HepG2 (cell line): ENCODE results near the gene CNDP1. TPM values are rescaled to one million over a fixed set of nuclear protein-coding genes. Genes with fewer than 3 reads are reported as not detected.

Experiments
- ATAC-seq: fragments of 200-7000 bp; cut with Tn5 transposase; 3 replicates; pipeline ENCODE4 v1.9.1; 2020; ENCODE audit warnings: mild to moderate bottlenecking, moderate library complexity
- BruUV-seq: library from RNA; stranded (reverse); fragments of 400-500 nt; replicated peaks from 2 replicates; lab custom pipeline; 2021; lab: Mats Ljungman, UMichigan
- CTCF ChIA-PET: fragments of 300-600 bp; formaldehyde crosslinking; extraction: SDS; loops from one replicate; lab custom pipeline; 2021; ENCODE audit warnings: low total read pairs, inconsistent platforms, low intra/inter-chr PET ratio; lab: Yijun Ruan, JAX
- POLR2A ChIA-PET: fragments of 350-600 bp; sonication (Branson Sonifier 250); formaldehyde crosslinking; loops from one replicate; lab custom pipeline; 2020; ENCODE audit warnings: antibody characterized with exemption, inconsistent platforms; lab: Yijun Ruan, JAX
- DNase-seq: peaks from one replicate; pipeline ENCODE4 v3.0.0-alpha.2; 2015; ENCODE audit warnings: low spot score
- FAIRE-seq: peaks from 3 replicates; lab custom pipeline; 2011; peaks lifted over from hg19 to GRCh38; lab: Jason Lieb, UNC
- H2AFZ ChIP-seq: one replicate; pipeline ENCODE4 v1.6.1; 2011; ENCODE audit warnings: low read length, inconsistent platforms
- H3K27ac ChIP-seq: fragments of 300-600 bp; 3 replicates; pipeline ENCODE4 v1.8.0; 2011; ENCODE audit warnings: mixed run types, mild to moderate bottlenecking, mixed read lengths, low read length, inconsistent platforms; ENCODE audit not compliant: insufficient read depth; ENCODE audit errors: extremely low read length
- H3K27me3 ChIP-seq, 2 experiments: fragments of 200-600 bp in 1 of 2; 2 replicates in 1 of 2; 3 replicates in 1 of 2; pipeline versions ENCODE4 v1.6.0 to v1.8.0; 2011; ENCODE audit warnings: low read length in 2 of 2, mild to moderate bottlenecking in 2 of 2, moderate library complexity in 2 of 2, inconsistent platforms in 1 of 2; ENCODE audit not compliant: insufficient read depth in 2 of 2, control insufficient read depth in 1 of 2
- H3K36me3 ChIP-seq, 2 experiments: fragments of 200-600 bp in 1 of 2; replicated peaks in 1 of 2; 2 replicates in 1 of 2; 3 replicates in 1 of 2; pipeline versions ENCODE4 v1.5.1 to v1.8.0; 2011; ENCODE audit warnings: low read length in 2 of 2, inconsistent platforms in 1 of 2; ENCODE audit not compliant: insufficient read depth in 2 of 2, control insufficient read depth in 1 of 2
- H3K4me1 ChIP-seq: 2 replicates; pipeline ENCODE4 v1.5.1; 2012; ENCODE audit warnings: low read length, inconsistent platforms; ENCODE audit not compliant: insufficient read depth
- H3K4me2 ChIP-seq: 2 replicates; pipeline ENCODE4 v1.6.0; 2011; ENCODE audit warnings: low read depth, low read length, inconsistent platforms
- H3K4me3 ChIP-seq, 3 experiments: fragments of 200-600 bp in 1 of 3; sonication (generic), shearing (Covaris generic) in 1 of 3; replicated peaks in 1 of 3; 2 replicates each; pipeline ENCODE4 v1.5.1; 2011 to 2016; ENCODE audit warnings: low read length in 3 of 3, inconsistent platforms in 2 of 3, low read depth in 2 of 3, mild to moderate bottlenecking in 2 of 3, control low read depth in 1 of 3, mixed read lengths in 1 of 3; ENCODE audit not compliant: insufficient read depth in 1 of 3
- H3K79me2 ChIP-seq: one replicate; pipeline ENCODE4 v1.6.1; 2011; ENCODE audit warnings: low read length, inconsistent platforms; ENCODE audit not compliant: insufficient read depth
- H3K9ac ChIP-seq: 2 replicates; pipeline ENCODE4 v1.6.0; 2011; ENCODE audit warnings: mild to moderate bottlenecking, low read depth, low read length, inconsistent platforms; ENCODE audit not compliant: insufficient read depth
- H3K9me3 ChIP-seq: 2 replicates; pipeline ENCODE4 v1.5.1; 2012; ENCODE audit warnings: mild to moderate bottlenecking, low read length
- H4K20me1 ChIP-seq: 2 replicates; pipeline ENCODE4 v1.6.0; 2011; ENCODE audit warnings: inconsistent platforms, mild to moderate bottlenecking, low read length, moderate library complexity; ENCODE audit not compliant: insufficient read depth
- CEBPB ChIP-seq: IDR thresholded peaks from 2 replicates; pipeline ENCODE4 v1.6.1; 2011; ENCODE audit warnings: low read depth, low read length, improper control_type of control experiment, borderline replicate concordance
- POLR2A ChIP-seq, 2 experiments: IDR thresholded peaks; 2 replicates each; pipeline ENCODE4 v1.6.1; 2011; ENCODE audit warnings: low read depth in 2 of 2, low read length in 2 of 2, mild to moderate bottlenecking in 1 of 2, moderate library complexity in 1 of 2; ENCODE audit not compliant: insufficient read depth in 1 of 2
- POLR2G ChIP-seq: fragments of 200-400 bp; formaldehyde crosslinking; IDR thresholded peaks from 2 replicates; pipeline ENCODE4 v1.6.1; 2018; ENCODE audit warnings: mild to moderate bottlenecking, low read depth, low read length, moderate library complexity
- ZNF563 ChIP-seq: sonication (generic); formaldehyde crosslinking; IDR thresholded peaks from 2 replicates; pipeline ENCODE4 v1.8.0; 2022; ENCODE audit warnings: mild to moderate bottlenecking, moderate library complexity, missing genetic modification reagents
- ZNF775 ChIP-seq: sonication (generic); formaldehyde crosslinking; IDR thresholded peaks from 2 replicates; pipeline ENCODE4 v1.4.0; 2020; ENCODE audit warnings: missing genetic modification reagents, mild to moderate bottlenecking, moderate library complexity, borderline replicate concordance
- WGBS: methylation state at CpG from one replicate; pipeline ENCODE4 v1.1.6; 2017; ENCODE audit warnings: low lambda C conversion rate; 5-methylcytosine and 5-hydroxymethylcytosine counted together
- in situ Hi-C: cut with HindIII; loops from 2 replicates; pipeline ENCODE4 v1.10.0; 2017; ENCODE audit warnings: low pct_unique_long_range_greater_than_20kb; ENCODE audit not compliant: extremely low pct_ligation_motif_present
- intact Hi-C: fragments of 100-400 bp; cut with micrococcal nuclease; formaldehyde crosslinking; loops from one replicate; pipeline ENCODE4 v1.10.0; 2022; ENCODE audit not compliant: unreplicated experiment
- polyA plus RNA-seq, 8 experiments: library from polyadenylated mRNA; depleted of rRNA in 3 of 8; stranded (reverse) in 7 of 8; unstranded in 1 of 8; fragments of >200 nt; fragmentation: Illumina TruSeq in 4 of 8; extraction: Trizol in 4 of 8; gene quantifications; 2 replicates each; pipeline versions ENCODE4 v1.2.1 to v1.2.3, GENCODE V29; 2011 to 2016; ENCODE audit warnings: low read depth in 4 of 8, missing spikeins in 1 of 8, mixed read lengths in 1 of 8; ENCODE audit not compliant: insufficient read depth in 1 of 8
- total RNA-seq, 5 experiments: library from RNA; depleted of rRNA; stranded (reverse); fragments of >200 nt; fragmentation: Illumina TruSeq; extraction: Trizol; gene quantifications; 2 replicates each; pipeline ENCODE4 v1.2.3, GENCODE V29; 2016; ENCODE audit warnings: low read depth in 1 of 5
- TF ChIP-seq, protein P1 (sequence below), 2 experiments: fragments of 450-650 bp in 1 of 2; sonication (generic) in 1 of 2; formaldehyde crosslinking; IDR thresholded peaks; 2 replicates each; pipeline versions ENCODE4 v1.5.0 to v1.8.0; 2020 to 2022; ENCODE audit warnings: mild to moderate bottlenecking in 1 of 2, missing genetic modification reagents in 1 of 2
- TF ChIP-seq, protein P2 (sequence below): sonication (generic); formaldehyde crosslinking; IDR thresholded peaks from 2 replicates; pipeline ENCODE4 v1.9.0; 2021; ENCODE audit warnings: mild to moderate bottlenecking, missing genetic modification reagents

Gene CNDP1
- total and polyA plus RNA-seq, 2 of the 13 experiments (the other 11 are each of a cell fraction or from before 2014, with no cell fraction given), result 0.01 TPM; not detected in 1

DNA sequence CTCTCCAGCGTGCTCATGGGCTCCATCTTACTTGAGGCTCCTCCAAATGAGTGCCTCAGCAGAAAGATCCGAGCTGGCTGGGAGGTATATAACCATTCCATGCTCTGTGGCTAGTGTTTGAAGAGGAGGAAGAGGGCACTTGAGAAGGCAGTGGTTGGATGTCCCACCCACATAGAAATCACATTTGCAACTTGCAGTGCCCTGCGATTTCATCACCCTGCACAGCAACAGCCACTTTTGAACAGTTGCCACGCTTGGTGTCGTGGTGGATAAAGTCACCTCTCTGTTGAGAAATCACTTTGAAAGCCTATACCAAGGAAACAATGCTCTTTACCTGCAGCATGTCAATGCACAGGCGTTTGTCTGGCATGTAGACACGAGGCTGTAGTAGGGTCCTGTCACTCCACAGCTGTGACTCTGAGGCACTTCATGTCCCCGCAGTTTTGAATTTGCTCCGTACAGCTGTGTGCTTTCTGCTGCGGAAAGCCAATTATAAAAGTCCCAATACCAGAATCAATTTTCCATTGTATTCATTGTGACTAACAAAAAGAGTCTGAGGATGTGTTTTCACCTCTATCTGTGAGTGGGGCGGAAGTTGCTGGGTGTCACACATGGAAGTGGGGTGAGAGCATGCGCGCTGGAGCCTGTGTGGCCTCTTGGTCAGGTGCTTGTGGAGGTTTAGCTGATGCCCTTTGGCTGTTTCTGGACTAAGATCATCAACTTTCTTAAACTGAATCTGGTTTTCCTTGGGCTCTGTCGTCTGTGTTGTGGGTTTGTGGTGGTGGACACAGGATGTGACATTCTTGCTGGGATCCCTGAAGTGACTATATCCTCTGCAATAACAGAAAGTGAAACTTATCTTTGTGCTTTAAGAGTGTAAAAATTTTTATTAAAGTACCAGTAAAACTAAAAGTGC is 35.3 kb upstream of the CNDP1 start:
- Histone ChIP-seq H3K4me3 (no peak overlapping the region), H3K27ac (no peak overlapping the region), H3K9ac (peak overlapping the region; percentile 13; the same call in 1 of the 2 replicates), H3K79me2 (peaks cover 32% of the 10 kb centered on the region), H3K27me3 (no peaks in the 10 kb centered on the region; a peak in 1 of 5 replicates), H3K4me2 (peak overlapping the region; percentile 5; the same call in 1 of the 2 replicates), H4K20me1 (peaks cover 4% of the 10 kb centered on the region; the same call in 1 of the 2 replicates)
- ChIA-PET POLR2A (no interaction called here), CTCF (no interaction called here)
- no TSS peak for BruUV-seq
- intact Hi-C loops (loop anchor here (5.0 kb wide), 2 partner anchors 98 to 352 kb away; partner anchors contain the start of genes FBXO15, TIMM21 and ZNF407), in situ Hi-C loops (loop anchor here (5.0 to 25.0 kb wide), 2 partner anchors 43 to 312 kb away; no protein-coding TSS in a partner anchor)
- 90% methylated on average over 14 of the region's 14 CpGs for WGBS
- DNase-seq, result no peak
- TF ChIP-seq POLR2G (0 out of 2 replicates have a peak, but pooled peaks have one; percentile 18), ZNF563 (CRISPR knock-in tag) (no peak), CEBPB (peak; percentile 28; the same call in 1 of the 2 replicates), ZNF775 (no peak), POLR2A (IDR thresholded peaks at IDR 0.05; ENCODE audit: insufficient read depth in 1 of 2, low read depth in 2 of 2, low read length in 2 of 2) (peak in 1 of 2 experiments; percentile 25; a peak in 1 of 4 replicates)
- TF ChIP-seq, protein P1, sequence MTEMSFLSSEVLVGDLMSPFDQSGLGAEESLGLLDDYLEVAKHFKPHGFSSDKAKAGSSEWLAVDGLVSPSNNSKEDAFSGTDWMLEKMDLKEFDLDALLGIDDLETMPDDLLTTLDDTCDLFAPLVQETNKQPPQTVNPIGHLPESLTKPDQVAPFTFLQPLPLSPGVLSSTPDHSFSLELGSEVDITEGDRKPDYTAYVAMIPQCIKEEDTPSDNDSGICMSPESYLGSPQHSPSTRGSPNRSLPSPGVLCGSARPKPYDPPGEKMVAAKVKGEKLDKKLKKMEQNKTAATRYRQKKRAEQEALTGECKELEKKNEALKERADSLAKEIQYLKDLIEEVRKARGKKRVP (CRISPR knock-in tag; IDR thresholded peaks at IDR 0.05), result peak in 1 of 2 experiments; percentile 18; a peak in 1 of 4 replicates
- TF ChIP-seq, protein P2, sequence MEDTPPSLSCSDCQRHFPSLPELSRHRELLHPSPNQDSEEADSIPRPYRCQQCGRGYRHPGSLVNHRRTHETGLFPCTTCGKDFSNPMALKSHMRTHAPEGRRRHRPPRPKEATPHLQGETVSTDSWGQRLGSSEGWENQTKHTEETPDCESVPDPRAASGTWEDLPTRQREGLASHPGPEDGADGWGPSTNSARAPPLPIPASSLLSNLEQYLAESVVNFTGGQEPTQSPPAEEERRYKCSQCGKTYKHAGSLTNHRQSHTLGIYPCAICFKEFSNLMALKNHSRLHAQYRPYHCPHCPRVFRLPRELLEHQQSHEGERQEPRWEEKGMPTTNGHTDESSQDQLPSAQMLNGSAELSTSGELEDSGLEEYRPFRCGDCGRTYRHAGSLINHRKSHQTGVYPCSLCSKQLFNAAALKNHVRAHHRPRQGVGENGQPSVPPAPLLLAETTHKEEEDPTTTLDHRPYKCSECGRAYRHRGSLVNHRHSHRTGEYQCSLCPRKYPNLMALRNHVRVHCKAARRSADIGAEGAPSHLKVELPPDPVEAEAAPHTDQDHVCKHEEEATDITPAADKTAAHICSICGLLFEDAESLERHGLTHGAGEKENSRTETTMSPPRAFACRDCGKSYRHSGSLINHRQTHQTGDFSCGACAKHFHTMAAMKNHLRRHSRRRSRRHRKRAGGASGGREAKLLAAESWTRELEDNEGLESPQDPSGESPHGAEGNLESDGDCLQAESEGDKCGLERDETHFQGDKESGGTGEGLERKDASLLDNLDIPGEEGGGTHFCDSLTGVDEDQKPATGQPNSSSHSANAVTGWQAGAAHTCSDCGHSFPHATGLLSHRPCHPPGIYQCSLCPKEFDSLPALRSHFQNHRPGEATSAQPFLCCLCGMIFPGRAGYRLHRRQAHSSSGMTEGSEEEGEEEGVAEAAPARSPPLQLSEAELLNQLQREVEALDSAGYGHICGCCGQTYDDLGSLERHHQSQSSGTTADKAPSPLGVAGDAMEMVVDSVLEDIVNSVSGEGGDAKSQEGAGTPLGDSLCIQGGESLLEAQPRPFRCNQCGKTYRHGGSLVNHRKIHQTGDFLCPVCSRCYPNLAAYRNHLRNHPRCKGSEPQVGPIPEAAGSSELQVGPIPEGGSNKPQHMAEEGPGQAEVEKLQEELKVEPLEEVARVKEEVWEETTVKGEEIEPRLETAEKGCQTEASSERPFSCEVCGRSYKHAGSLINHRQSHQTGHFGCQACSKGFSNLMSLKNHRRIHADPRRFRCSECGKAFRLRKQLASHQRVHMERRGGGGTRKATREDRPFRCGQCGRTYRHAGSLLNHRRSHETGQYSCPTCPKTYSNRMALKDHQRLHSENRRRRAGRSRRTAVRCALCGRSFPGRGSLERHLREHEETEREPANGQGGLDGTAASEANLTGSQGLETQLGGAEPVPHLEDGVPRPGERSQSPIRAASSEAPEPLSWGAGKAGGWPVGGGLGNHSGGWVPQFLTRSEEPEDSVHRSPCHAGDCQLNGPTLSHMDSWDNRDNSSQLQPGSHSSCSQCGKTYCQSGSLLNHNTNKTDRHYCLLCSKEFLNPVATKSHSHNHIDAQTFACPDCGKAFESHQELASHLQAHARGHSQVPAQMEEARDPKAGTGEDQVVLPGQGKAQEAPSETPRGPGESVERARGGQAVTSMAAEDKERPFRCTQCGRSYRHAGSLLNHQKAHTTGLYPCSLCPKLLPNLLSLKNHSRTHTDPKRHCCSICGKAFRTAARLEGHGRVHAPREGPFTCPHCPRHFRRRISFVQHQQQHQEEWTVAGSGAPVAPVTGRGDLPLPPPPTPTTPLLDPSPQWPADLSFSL (CRISPR knock-in tag), result no peak
- TF ChIP-seq, all 625 proteins: peak for 4
- Histone ChIP-seq H3K9me3 (no peaks in the 10 kb centered on the region), H2AFZ (no peak overlapping the region), H3K4me1 (peaks cover 35% of the 10 kb centered on the region), H3K36me3 (peaks cover 10 to 26% of the 10 kb centered on the region in 2 experiments)
- FAIRE-seq (no peak), ATAC-seq (no peak)
